Natural killer cell (primary cell): Measurements from ENCODE around the gene CHCT1. TPM values are rescaled to one million over a fixed set of nuclear protein-coding genes. Genes with fewer than 3 reads are reported as not detected.

Experiments
- total RNA-seq, 4 donors: library from RNA; stranded (reverse); fragments of 120-200 nt in 1 of 4; gene quantifications; one replicate each; pipeline versions ENCODE4 v1.2.3 to v1.2.4, GENCODE V29; 2013 to 2022

CHCT1 gene
- total RNA-seq, 3 donors from 2014 or later (not counting 1 experiment from before 2014, with no cell fraction given), result not detected

Other genes starting within 250 kb of the CHCT1 start
- 10 to 100 TPM; 41.3 to 68.5 (median 41.7) TPM for gene USP32, start 30.4 kb upstream of the CHCT1 start, total RNA-seq
- gene APPBP2, start 103.8 kb downstream of the CHCT1 start, total RNA-seq, result 10 to 100 TPM; 18.2 to 23.2 (median 23.0) TPM
- 10 to 100 TPM; 22.8 to 31.6 (median 27.9) TPM for gene PPM1D, start 177.7 kb downstream of the CHCT1 start, total RNA-seq